Renal cortical epithelial cell (primary cell): ENCODE data around the gene SNAP25. TPM values are rescaled to one million over a fixed set of nuclear protein-coding genes. Genes with fewer than 3 reads are reported as not detected.

Experiments used
- DNase-seq: peaks from one replicate; pipeline ENCODE4 v3.0.0-alpha.2; 2011; ENCODE audit warnings: low read depth
- total RNA-seq: library from RNA; depleted of rRNA; stranded (reverse); fragments of >200 nt; gene quantifications from 2 replicates; pipeline ENCODE4 v1.2.3, GENCODE V29; 2014

SNAP25 gene
- total RNA-seq, 1 donor from 2014 or later: 0.35 TPM

GRCh38 chr20:10332656-10333415, 114.2 kb downstream of the SNAP25 start:
- DNase-seq: no peak

- no peak for DNase-seq
Measured at GRCh38 chr20:10336959-10337729, 118.5 kb downstream of the SNAP25 start.

DNA sequence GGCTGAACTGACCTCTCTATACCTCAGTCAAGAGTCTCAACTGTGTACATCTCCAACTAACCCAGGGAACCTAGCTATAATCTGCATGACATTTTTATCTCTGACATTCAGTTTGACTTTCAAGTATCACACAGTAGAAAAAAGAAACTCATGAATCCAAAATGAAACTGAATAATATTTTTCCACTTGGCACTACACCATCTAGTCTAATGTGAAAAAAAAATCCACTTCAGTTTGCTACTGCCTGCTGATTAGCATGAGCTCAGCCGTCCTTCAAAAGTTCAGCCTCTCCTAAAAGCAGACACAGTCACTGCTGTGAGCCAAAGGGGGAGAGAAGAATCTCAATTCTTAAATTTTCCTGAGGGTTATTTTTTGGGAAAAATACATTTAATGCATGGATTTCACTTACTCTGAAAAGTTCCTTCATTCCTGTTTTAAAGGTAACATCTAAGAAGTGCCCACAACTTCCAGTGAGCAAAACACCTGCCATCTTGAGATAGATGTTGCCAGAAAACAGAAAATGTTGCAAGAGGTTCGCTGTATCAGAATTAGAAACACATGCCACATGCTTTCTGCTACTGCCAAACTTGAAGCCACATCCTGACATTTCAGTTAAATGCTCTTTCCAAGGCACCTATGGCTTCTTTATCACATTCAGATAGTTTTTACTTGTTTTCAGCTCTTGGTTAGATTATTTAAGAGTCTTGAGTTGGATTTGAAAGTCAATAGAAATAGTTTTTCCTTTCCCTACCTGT, 120.0 kb downstream of the SNAP25 start:
- no peak for DNase-seq

GRCh38 chr20:10339609-10340008, 121.0 kb downstream of the SNAP25 start:
- no peak for DNase-seq

DNA sequence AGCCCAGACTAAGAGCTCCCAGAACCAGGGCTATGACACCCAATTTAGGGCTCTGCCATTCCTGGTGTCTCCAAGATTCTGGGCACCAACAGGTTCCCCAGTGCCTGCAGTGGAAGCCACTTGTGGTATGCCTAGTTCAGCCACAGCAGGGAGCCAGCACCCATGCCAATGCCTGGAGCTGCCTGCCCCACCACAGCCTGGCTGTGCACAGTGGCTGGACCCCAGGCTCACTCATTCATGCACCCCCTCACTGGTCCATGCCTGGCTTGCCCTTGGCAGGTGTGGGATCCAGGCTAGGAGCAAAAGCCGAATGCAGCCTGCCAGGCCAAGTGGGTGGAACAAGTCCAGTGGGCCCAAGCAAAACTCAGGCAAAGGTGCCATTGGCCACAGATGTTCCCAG, 123.5 kb downstream of the SNAP25 start:
- no peak for DNase-seq

GRCh38 chr20:10344953-10345352, 126.3 kb downstream of the SNAP25 start:
- no peak for DNase-seq

DNA sequence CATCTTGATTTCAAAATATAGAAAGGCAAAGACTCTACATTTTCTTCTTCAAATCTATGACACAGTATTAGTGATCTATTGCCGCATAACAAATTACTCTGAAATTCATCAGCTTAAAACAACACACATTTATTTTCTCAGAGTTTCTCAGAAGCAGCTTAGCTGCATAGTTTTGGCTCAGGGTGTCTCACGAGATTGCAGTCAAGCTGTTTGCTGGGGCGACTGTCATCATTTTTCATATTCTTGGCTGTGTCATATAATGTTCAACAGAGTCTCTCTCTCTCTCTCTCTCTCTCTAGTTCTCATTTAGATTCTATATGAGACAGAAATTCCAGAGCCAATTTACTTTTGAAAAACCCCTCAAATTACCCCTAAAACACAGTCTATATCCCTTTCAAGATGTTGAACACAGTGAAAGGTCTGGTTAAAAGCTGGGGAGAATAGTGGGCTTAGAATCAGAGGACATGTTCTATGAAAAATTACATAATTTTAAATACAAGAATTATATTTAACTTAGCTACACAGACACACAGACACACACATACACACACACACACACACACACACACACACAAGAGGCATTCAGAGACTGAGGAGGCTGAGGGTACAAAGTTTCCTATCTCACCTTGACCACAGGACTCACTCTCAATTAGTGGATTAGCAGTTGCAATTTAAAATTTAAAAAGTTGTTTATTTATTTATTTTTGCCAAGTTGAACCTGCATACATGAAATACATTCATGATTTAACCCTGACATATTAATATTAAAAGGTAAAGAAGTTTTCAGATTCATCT, 128.7 kb downstream of the SNAP25 start:
- no peak for DNase-seq

DNA sequence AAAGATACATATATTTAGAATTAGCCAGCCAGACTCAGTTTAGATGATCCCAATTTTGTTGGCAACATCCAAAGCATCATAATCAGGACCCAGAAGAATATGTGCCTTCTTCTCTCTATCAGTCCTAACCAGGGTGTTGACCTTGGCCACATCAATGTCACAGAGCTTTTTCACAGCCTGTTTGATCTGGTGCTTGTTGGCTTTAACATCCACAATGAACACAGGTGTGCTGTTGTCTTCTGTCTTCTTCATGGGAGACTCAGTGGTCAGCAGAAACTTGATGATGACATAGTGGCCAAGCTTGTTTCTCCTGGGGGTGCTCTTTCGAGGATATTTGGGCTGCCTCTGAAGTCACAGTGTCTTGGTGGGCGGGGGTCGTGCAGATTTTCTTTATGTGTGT, 130.5 kb downstream of the SNAP25 start:
- DNase-seq: no peak

- no peak for DNase-seq
Measured at GRCh38 chr20:10350188-10350842, 131.7 kb downstream of the SNAP25 start.

DNA sequence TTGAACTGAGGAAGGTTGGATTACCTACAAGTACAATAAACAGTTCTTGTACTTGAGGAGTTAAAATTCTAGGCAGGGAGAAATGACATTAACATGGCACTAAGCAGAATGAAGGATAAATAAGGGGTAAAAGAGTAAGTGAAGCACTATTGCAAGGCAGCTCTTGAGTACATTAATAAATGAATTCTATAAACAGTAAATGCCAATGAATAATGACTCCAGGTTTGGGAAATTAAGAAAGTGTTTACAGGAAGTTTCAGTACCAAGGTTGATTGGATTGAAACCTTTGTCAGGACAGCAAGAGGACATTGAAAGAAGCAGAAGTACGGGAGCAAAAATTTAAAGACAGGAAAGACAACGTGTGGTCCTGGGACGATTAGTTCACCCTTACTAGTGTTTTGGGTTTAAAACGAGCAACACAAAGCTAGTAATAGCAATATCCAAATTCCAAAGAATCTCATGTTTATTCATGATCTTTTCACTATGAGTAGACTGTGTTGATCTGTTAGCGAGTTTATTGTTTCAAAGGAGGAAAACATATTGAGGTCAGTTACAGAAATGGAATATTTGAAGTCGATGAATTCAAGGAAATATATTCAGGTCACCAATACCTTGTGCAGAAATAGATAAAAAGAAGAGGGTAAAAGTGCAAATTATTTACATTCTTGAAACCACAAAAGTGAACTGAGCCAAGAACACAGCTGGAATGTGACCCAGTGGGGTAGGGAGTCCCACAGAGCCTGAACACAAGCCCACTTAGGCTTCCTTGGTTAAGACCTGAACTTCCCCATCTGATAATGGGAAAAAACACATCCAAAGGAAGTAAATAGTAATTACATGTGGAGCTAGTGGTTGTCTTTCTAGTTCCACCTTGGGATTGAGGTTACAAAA, 134.5 kb downstream of the SNAP25 start:
- peak; percentile 70 for DNase-seq

DNA sequence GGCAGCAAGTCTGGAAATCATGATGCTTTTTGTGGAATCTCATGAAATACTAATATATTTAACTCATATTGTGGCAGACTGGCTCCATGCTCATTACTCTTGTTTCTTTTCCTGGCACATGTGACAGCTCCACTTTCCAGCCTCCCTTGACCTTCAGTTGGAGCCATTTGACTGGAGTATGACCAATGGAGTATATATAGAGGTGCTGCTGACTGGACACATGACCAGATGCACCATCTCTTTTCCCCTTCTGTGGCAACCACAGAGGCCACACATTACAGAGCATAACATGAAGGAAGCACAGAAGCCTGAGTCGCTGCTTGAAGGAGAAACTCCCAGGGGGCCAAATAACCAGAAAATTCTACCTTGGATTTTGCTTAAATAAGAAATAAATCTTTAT, 138.0 kb downstream of the SNAP25 start:
- no peak for DNase-seq

Other genes starting within 250 kb of the SNAP25 start
- gene ANKEF1, start 183.8 kb upstream of the SNAP25 start, total RNA-seq: 5.2 and 11.5 TPM in 2 replicates
- gene MKKS, start 215.4 kb downstream of the SNAP25 start, total RNA-seq: 7.6 and 25.4 TPM in 2 replicates
- gene SLX4IP, start 216.5 kb downstream of the SNAP25 start, total RNA-seq: 2.8 and 7.1 TPM in 2 replicates